ENCODE measurements around the gene COL24A1. TPM values are rescaled to one million over a fixed set of nuclear protein-coding genes. Genes with fewer than 3 reads are reported as not detected.

Gene COL24A1
- total and polyA plus RNA-seq, 5 donors from 2014 or later = 0.32 TPM; not detected in 4

- Mint-ChIP-seq H3K27ac (peak overlapping the region in 1 of 3 donors; percentile 8), H3K27me3 (no peaks in the 10 kb centered on the region), H3K4me3 (no peak overlapping the region), H3K9me3 (no peaks in the 10 kb centered on the region), H3K4me1 (peaks cover 9 to 41% (median 27%) of the 10 kb centered on the region in 4 donors), H3K36me3 (peaks cover 35% of the 10 kb centered on the region)
- no peak for ATAC-seq (ENCODE audit: low read depth in 2 of 2)
- Histone ChIP-seq H3K27me3 (ENCODE audit: control insufficient read depth, insufficient read depth, low read length) (no peaks in the 10 kb centered on the region), H3K36me3 (ENCODE audit: control insufficient read depth, insufficient read depth, low read length) (peaks cover 30% of the 10 kb centered on the region), H3K27ac (ENCODE audit: insufficient read depth, low read length, poor library complexity, severe bottlenecking) (no peak overlapping the region), H3K4me1 (ENCODE audit: control insufficient read depth, insufficient read depth, low read length, poor library complexity, severe bottlenecking) (no peaks in the 10 kb centered on the region), H3K4me3 (ENCODE audit: low read depth, low read length) (no peak overlapping the region), H3K9me3 (ENCODE audit: control insufficient read depth in 2 of 2, low read length in 2 of 2) (no peaks in the 10 kb centered on the region)
- DNase-seq = peak in 1 of 3 donors; percentile 41
These were observed 463.8 kb downstream of the COL24A1 start for GRCh38 chr1:85692730-85693314.

- ATAC-seq (ENCODE audit: low read depth in 2 of 2) = no peak
- Histone ChIP-seq H3K27me3 (ENCODE audit: control insufficient read depth, insufficient read depth, low read length) (no peaks in the 10 kb centered on the region), H3K27ac (ENCODE audit: insufficient read depth, low read length, poor library complexity, severe bottlenecking) (no peak overlapping the region), H3K9me3 (ENCODE audit: control insufficient read depth in 2 of 2, low read length in 2 of 2) (no peaks in the 10 kb centered on the region), H3K4me1 (ENCODE audit: control insufficient read depth, insufficient read depth, low read length, poor library complexity, severe bottlenecking) (no peaks in the 10 kb centered on the region), H3K36me3 (ENCODE audit: control insufficient read depth, insufficient read depth, low read length) (peaks cover 32% of the 10 kb centered on the region), H3K4me3 (ENCODE audit: low read depth, low read length) (no peak overlapping the region)
- peaks cover 15 to 30% (median 25%) of the 10 kb centered on the region in 4 donors for H3K4me1 Mint-ChIP-seq
- DNase-seq = no peak
- H3K27ac Mint-ChIP-seq = peak overlapping the region in 1 of 3 donors; percentile 65
- H3K36me3 Mint-ChIP-seq = peaks cover 32% of the 10 kb centered on the region
- H3K4me3 Mint-ChIP-seq = no peak overlapping the region
- no peaks in the 10 kb centered on the region for H3K9me3 Mint-ChIP-seq
- H3K27me3 Mint-ChIP-seq = no peaks in the 10 kb centered on the region
These were observed 466.7 kb downstream of the COL24A1 start for GRCh38 chr1:85689775-85690404.

GRCh38 chr1:85683292-85684025 lies 473.1 kb downstream of the COL24A1 start:
- Mint-ChIP-seq H3K36me3 (peaks cover 23% of the 10 kb centered on the region), H3K9me3 (no peaks in the 10 kb centered on the region), H3K27ac (no peak overlapping the region), H3K4me1 (peaks cover 6 to 18% (median 12%) of the 10 kb centered on the region in 4 donors), H3K27me3 (no peaks in the 10 kb centered on the region), H3K4me3 (no peak overlapping the region)
- DNase-seq (no peak), ATAC-seq (ENCODE audit: low read depth in 2 of 2) (no peak)
- Histone ChIP-seq H3K9me3 (ENCODE audit: control insufficient read depth in 2 of 2, low read length in 2 of 2) (no peaks in the 10 kb centered on the region), H3K4me3 (ENCODE audit: low read depth, low read length) (no peak overlapping the region), H3K36me3 (ENCODE audit: control insufficient read depth, insufficient read depth, low read length) (peaks cover 14% of the 10 kb centered on the region), H3K27ac (ENCODE audit: insufficient read depth, low read length, poor library complexity, severe bottlenecking) (no peak overlapping the region), H3K27me3 (ENCODE audit: control insufficient read depth, insufficient read depth, low read length) (no peaks in the 10 kb centered on the region), H3K4me1 (ENCODE audit: control insufficient read depth, insufficient read depth, low read length, poor library complexity, severe bottlenecking) (no peaks in the 10 kb centered on the region)

GRCh38 chr1:85681087-85681486 lies 475.5 kb downstream of the COL24A1 start:
- Histone ChIP-seq H3K4me3 (ENCODE audit: low read depth, low read length) (no peak overlapping the region), H3K9me3 (ENCODE audit: control insufficient read depth in 2 of 2, low read length in 2 of 2) (no peaks in the 10 kb centered on the region), H3K36me3 (ENCODE audit: control insufficient read depth, insufficient read depth, low read length) (peaks cover 32% of the 10 kb centered on the region), H3K27ac (ENCODE audit: insufficient read depth, low read length, poor library complexity, severe bottlenecking) (no peak overlapping the region), H3K27me3 (ENCODE audit: control insufficient read depth, insufficient read depth, low read length) (no peaks in the 10 kb centered on the region), H3K4me1 (ENCODE audit: control insufficient read depth, insufficient read depth, low read length, poor library complexity, severe bottlenecking) (no peaks in the 10 kb centered on the region)
- DNase-seq (no peak), ATAC-seq (ENCODE audit: low read depth in 2 of 2) (no peak)
- Mint-ChIP-seq H3K27me3 (no peaks in the 10 kb centered on the region), H3K9me3 (no peaks in the 10 kb centered on the region), H3K4me1 (peaks cover 4 to 14% (median 12%) of the 10 kb centered on the region in 4 donors), H3K27ac (no peak overlapping the region), H3K4me3 (no peak overlapping the region), H3K36me3 (peaks cover 31% of the 10 kb centered on the region)

Other genes starting within 250 kb of the COL24A1 start
- 92.1 TPM for gene ODF2L, start 239.6 kb upstream of the COL24A1 start, total RNA-seq
- 10 to 100 TPM; 38.4 to 57.1 (median 43.9) TPM for gene ODF2L, start 239.6 kb upstream of the COL24A1 start, polyA plus RNA-seq